ENCODE data around the gene POLR1H.

Gene POLR1H

DNA sequence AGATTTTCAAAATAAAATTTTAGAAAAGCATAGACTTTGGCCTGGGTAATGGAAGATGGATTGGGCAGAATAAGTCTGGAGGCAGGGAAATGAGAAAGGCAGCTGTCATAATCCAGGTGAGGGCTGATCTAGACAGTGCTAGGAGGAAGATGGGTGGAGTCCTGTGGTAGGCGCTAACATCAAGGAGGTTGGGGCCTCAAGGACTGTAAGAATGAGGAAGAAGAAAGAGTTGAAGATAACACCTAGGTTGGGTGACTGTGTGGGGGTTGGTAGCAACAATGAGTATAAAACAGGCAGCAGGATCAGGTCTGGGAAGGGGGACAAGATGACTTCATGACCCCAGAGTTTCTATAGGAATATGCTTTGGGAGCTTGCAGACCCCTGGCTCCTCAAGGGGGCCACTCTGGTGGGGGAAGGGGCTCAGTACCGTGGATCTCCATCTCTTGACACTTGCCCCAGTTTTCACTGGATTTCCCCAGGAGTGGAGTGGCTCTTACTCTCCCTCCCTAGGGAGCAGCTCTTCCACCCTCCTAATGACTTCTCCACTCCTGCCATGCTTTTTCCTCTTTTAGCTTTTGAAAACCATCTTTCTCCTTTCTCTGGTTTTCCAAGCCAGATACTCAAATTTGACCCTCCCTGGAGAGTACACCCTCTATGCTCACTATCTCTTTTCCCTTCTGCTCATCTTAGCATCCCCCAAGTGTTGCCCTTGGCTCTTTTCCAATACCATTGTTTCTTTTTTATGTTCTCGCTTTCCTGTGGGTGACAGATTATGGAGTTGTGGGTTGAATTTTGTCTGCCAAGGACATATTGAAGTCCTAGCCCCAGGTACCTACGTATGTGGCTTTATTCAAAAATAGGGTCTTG, 37.1 kb downstream of the POLR1H start:
- no peak for DNase-seq

DNA sequence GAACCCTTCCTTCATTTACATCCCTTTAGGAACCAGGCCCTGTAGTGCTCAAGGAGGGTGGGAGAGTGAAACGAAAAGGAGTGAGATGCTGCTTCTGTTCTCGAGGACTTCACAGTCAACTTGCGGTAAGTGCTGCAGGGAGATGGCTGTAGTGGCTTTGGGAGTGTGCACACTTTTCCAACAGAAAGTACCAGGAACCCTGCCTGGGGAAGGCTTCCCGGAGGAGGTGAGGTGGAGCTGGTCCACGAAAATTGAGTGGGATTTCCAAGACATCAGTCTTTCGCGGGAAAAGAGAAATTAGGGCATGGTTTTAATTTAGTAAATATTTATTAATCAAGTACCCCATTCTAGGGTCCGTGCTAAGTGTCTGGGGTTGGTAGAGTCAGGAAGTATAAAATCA, 39.1 kb downstream of the POLR1H start:
- no peak for DNase-seq

DNA sequence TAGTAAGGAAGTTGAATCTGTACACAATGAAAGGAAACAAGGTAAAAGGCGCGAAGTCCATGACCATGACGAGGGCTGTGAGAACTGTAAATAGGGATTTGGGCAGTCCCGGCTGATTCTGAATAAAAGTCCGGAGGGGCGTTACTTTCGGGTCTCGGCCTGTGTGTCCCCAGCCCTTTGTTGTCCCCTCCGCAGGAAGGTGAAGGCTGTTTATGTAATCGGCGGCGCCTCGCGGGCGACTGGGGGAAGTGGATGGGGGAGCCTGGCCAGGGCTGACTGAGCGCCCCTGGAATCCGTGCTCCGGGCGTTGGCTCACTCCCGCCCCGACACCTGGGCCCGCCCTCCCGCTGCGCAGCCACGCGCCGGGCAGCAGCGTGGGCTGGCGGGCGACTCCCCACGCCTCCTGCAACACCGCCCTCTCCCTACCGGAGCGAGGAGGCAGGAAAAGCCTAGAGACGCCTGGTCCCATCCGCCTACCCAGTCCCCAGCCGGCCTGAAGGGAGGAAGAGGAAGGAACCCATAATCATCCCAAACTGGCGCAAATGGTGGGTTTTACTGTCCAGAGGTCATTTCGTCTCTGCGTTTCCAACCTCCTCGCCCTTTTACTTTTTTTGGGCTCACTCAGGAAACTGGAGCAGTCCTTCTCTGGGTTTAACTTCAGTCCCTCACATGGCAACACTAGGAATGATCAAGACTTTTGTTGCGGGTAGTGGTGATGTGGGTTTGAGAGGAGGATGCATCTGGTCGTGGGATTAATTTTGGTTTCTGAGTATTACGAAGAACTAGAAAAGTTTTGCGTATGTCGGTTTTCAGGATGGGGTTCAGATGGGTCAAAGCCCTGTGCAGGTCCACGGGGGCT, 39.7 kb downstream of the POLR1H start:
- DNase-seq = peak in 1 of 2 donors; percentile 9

DNA sequence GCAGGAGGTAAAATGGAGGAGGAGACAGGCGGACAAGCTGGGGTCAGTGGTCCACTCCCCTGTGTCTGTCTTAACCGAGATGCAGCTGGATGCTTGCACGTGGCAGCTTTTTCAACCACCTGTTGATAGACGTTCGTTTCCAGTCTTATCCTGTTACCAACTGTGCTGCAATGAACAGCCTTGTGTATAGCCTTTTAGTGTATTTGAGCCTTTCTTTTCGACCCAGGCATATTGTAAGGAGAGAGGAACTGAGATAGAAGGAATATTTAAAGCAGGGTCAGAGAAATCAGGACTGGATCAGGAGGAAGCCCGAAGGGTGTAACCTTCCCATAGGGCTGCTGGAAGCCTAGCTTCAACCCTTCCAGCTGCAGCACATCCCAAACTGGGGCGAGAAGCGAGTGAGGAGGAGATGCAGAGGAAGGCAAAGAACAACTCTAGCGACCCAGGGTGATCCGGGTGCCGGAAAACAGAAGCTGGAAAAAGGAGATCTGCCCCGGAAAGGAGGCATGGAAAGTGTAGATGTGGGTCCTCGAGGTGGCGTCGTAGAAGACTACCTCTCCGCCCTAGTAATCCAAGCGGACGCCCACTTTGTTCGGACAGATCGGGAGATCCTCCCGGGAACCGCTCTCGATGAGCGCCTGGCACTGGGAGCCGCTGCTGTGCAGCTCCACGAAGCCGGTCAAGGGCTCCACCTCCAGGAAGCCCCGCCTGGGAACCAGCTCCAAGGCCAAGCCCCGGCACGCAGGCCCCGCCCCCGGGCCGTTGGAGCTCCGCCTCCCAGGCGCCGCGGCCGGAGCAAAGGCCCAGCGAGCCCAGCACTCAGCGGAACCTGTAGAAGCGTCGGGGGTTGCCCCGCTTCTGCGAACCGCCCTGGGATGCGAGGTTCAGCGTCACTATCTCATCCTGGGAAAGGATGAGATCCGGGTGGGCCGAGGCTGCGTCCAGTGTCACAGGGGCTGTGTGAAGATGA, 40.7 kb downstream of the POLR1H start:
- DNase-seq = peak; percentile 52 to 69

DNA sequence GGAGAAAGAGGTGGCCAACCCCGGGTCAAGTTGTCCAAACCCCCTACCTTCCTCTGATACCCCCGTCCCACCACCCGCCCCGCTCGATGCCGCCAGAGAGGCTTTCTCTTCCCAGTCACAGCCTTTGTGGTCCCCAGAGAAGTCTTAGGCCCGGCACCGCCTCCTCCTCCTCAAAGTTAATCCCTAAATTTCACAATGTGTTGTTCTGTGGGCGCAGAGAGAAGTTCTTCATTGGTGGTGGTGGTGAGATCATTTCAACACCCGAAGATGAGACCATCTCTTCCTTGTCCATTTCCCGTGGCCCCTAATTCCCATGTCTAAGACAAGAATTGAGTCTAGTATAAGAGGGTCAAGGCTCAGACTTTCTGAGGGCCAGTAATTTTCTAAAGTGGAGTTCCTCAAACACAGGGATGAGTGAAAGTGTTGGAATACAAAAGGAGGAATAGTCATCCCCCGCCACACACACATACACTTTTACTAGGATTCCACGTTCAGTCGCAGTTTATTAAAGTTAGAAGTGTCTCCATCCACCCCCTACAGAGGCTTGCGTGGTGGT, 41.4 kb downstream of the POLR1H start:
- peak in 1 of 2 donors; percentile 11 for DNase-seq

DNA sequence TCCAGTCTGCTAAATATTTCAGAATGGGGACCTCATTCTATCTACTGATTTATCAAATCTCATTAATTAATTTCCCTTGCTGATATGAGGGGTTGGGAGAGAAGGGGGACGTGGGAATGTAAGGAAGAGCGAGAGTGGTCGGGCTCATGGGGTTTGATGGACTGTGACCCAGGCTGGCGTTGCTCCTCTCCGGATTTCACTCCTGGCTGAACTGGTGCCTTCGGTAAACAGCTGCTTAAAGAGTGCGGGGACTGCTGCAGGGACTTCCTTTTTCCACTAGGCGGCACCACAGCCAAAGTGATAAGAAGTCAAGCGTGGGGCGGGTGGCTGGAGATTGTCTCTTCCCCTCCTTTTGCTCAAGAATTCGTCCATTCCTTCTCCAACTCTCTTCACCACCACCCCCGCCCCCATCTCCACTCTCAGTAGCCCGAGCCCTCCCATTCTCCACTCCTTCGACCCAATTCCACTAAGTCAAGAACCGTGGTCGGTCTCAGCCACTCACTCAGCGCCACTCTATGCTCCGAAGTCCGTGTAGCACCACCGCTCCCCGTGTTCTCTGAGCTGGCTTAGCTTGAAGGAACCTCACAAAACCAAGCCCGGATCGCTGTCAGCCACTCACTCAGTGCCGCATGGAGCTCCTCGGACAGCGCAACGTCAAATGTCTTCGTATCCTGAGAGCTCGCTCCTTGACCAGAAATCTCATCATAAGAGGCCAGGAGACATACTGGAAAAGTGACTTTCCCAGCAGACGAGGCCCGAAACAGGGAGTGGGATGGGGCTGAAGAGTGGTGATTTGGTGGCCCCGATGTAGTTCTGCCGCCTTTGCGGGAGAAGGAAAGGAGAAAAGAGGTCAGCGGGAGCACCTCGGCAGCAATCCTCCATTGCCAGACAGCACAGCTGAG, 42.2 kb downstream of the POLR1H start:
- DNase-seq = peak; percentile 80 to 87

DNA sequence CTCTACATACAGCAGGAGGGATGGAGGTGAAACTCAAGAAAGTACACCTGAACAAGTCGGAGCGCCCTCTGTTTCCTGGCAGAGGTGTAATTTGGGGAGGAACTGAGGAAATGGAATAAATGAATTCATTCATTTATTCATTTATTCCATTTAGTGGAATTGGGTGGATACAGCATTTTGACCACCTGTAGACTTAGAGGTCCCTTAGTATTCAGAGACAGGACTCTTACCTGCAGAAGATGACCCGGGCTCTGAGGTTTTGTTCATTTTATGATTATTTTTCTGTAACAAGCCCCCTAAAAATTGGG, 42.8 kb downstream of the POLR1H start:
- no peak for DNase-seq

DNA sequence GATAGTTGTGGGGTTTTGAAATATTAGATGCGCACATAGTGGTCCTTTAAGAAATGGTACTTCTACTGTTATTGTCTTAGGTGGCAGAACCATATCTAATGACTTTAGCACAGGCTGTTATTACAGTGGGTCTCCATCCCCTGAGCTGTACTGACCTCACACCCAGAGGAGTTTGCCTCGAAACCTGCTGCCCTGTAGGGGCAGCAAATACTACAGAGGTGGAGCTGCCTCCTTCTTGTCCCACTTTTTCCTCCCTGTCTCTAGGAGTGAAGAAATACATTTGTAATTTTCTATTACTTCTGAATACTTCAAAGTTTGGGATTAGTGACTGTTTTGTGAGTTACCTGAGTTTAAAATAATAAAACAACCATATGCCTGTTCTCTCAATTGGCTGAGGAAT, 43.6 kb downstream of the POLR1H start:
- no peak for DNase-seq

DNA sequence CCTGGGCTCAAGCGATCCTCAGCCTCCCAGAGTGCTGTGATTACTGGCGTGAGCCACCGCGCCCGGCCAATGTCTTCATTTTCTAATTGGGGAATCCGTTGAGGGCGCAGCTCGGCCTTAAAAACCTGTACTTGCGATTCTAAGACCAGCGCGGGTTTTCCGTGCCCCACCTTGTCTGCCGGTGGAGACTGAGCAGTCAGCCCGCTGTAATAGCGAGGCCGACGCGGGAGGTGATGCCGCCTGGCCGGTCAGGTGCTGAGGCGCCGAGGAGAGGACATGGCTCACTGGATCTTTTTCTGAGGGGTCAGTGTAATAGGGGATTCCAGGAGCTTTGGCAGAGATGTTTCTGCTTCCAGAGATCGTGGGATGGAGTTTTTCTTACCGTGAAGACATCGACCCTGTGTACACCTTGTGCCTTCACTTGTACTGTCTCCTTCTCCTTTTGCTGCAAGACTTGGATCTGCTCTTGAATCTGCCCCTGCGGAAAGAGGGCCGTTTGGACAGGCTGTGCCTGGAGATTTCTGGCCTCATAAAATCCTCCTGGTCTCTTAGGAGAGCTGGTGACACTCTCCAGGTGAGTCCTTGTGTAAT, 50.3 kb downstream of the POLR1H start:
- DNase-seq = no peak

DNA sequence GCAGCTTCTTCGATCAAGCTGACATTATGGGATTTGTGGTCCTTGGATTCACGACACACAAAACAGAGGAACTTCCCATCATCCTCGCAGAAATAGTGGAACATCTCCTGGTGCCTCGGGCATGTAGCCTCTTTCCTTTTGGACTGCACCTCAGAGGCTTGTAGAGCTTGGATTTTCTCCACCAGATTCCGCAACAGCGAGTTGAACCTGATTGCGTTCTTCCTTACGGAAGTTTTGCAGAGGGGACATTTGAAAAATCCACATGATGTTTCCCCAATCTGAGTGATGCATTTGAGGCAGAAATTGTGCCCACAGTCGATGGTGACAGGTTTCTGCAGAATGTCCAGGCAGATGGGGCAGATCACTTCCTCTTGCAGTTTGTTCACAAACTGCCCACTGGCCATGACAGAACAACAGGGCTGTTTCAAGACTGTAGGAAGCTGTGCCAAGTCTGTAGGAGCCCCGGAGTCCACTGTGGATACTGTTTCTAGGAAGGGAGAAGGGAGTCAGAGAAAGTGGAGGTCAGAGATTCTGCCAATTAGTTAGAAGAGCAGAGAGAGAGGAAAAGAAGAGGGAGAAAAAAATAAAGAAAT, 51.4 kb downstream of the POLR1H start:
- no peak for DNase-seq

DNA sequence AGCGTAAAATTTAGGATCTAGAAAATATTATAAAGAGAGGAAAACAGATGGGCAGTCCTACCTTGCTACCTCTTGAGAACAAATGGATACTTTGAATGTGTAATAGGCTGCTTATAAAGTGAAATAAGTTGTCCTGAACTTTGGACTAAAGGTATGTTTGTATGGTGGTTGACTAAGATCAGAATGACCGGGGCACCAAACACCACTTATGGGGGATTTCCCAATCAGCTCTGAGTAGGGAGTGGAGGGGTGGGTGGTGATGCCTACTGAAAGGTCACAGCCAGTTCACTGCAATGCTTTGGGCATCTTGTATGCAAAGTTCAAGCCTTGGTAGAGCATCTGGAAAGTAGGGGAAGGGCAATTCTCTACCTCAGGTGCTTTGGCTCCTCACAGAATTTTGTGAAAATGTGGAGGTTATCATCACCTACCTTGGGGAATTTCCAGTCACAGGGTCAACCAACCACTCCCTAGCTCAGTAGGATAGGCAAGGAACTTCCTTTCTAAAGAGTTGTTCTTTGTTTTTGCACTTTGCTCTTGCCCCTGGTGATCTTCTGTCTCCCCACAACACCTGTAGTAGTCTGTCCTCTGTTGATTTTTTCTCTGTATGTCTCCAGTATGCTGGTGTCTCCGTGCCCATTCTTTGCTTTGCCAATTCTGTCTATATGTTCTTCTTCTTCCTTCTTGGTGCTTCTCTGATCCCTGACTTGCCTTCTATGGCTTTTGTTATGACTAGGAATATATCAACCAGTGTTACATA, 52.1 kb downstream of the POLR1H start, which contains the start of gene TRIM31:
TSS of gene TRIM31 (minus strand) at position 88 of the 757 bp plus-strand sequence. CDS start 285 bp downstream, outside the sequence.
- no peak for DNase-seq

DNA sequence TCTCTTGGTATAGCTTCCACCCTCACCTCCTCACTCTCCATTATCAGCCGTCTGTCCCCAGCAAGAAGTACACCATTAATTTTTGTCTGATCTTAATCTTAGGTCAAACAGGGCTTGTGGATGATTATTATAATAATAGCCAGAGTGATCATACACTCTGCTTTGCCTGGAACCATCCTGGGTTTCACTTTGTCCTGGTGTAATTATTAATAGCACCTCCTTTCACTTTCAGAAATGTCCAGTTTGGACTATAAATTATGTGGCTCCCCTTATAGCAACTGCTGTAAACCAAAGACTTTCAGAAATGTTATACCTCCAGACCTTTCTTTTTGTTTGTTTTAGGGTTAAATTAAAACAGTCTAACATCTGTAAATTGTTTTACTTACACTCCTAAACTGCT, 52.8 kb downstream of the POLR1H start:
- DNase-seq = no peak
